Stimulated activated CD4-positive, alpha-beta T cell treated with anti-CD3 and anti-CD28 coated beads, Interleukin-4, amount 100 ng/mL, for 48 hours (primary cell): Measurements from ENCODE around the gene RRAS.

Source experiments
- DNase-seq, 2 donors: peaks; one replicate each; pipeline ENCODE4 v3.0.0-alpha.2; 2020; ENCODE audit warnings: low read depth in 2 of 2

RRAS gene

DNA sequence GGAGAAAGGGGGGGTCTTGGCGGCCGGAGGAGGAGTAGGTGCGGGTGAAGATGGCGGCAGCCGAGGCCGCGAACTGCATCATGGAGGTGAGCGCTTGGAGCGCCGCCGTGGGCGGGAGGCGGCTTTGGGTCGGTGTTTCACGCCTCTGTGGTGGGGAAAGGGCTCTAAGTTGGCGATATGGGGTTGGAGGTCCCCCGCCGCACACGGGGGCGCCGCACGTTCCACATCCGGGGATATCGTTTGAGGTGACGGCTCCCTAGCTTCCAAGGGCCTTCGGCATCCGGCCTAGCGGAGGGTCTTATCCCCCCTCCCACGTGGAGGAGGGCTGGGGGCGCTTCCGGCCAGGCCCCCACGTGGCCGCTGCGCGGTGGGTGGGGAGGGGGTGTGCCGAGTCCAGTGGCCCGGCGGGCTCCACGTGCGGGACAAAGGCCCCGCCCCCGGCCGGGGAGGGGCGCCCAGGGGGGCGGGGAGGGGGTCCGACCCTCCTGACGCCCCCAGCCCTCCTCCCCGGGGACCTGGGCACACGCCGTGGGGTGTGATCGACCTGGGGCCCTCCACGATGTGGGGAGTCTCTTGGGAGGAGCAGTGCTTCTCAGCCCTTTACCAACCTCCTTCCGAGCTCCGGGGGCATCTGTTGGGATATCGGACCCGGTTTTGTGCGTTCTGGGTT is 37.4 kb upstream of the RRAS start, which contains the start of gene PRMT1:
Gene PRMT1 (plus strand): TSS at position 41 of the 670 bp plus-strand sequence. CDS start 10 bp downstream, at position 51.
- no peak for DNase-seq

DNA sequence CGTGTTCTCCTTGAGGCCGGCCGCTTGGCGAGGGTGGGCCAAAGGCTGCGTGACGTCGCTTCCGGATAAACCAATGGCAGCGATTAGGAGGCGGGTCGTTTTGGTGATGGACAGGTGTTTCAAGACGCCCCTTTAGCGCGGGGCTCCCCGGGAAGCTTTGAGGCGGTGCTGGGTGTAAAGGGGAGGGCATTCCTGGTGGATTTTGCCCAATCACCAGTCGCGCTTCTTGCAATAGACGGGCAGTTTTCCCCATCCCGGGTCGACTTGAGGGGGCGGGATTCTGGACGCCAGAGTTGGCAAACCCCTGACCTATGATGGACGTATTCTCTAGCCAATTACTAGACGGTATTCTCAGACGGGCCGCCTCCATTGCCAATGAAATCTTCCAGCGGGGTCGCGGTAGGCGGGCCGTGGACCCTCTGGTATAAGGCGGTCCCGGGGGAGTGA is 36.9 kb upstream of the RRAS start:
- peak; percentile 96 to 99 for DNase-seq

DNA sequence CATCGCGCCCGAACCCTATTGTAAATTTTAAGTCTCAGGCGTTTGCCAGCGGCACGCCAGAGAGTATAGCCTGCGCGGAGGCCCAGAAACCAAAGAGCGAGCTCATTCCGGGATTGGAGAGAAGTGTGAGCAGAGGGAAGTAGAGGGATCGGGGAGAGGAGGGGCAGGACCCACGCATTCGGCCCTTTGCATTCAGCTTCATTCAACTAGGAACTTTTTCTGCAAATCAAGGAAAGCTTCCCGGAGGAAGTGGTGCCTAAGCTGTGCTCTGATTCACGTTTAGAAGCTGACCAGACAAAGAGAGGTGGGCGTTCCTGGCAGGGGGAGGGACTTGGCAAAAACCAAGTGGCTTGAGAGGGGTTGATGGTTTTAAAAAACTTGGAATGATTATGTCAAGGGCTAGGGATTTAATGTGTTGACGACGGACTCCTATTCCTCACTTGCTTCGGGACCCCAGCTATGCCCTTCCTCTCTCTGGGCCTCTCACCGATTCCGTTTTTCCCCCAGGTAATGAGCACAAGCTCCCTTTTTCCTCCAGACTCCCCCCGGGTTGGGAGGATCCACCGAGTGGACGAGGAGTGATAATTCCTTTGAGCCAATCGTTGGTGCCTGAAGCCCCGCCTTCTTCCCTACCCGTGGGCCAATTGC is 36.3 kb upstream of the RRAS start:
- peak; percentile 61 to 62 for DNase-seq

DNA sequence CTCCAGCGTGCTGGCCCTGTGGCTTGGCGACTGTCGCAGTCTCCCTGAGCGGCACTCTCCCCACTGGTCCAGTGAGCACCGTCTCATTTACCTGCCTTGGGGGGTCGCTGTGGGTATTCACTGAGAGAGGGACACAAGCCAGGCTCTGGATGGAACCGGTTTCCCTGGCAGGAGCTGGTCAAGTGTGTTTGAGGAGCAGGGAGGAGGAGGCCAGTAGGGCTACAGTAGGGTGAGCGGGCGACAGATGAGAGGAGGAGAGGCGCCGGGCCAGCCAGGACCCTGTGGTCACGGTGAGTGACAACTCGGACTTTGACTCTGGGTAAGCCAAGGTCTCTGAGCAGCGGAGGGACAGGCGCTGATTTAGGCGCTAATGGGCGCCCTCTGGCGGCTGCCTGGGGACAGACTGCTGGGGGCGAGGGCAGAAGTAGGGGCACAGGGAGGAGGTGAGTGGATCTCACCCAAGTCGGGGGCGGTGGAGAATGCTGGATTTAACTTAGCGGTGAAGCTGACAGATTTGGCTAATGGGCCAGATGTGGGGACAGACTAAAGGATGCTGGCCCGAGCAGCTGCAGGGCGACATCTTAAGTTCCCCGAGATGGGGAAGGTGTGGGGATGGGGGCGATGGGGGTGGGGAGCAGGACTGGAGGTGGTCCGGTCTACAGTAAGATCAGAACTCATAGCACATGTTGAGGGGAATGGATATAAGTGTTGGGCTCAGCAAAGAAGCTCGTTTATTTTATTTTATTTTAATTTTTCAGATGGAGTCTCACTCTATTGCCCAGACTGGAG is 32.4 kb upstream of the RRAS start:
- peak; percentile 65 to 71 for DNase-seq

DNA sequence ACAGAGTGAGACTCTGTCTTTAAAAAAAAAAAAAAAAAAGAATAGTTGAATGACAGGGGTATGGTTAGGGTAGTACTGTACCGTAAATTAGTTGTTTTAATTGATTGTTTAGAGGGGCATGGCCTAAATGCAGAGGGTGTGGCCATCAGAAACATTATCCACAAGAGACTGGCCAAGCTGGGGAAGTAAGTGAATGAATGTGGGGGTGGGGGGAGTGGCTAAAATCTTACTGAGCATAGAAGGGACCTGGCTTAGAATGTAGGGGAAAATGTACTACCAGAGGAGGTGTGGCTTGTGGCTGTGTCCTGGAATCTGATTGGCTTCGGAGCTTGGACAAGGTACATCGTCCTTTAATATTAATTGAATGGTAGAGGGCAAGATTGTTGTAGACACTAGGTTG is 29.6 kb upstream of the RRAS start:
- no peak for DNase-seq

DNA sequence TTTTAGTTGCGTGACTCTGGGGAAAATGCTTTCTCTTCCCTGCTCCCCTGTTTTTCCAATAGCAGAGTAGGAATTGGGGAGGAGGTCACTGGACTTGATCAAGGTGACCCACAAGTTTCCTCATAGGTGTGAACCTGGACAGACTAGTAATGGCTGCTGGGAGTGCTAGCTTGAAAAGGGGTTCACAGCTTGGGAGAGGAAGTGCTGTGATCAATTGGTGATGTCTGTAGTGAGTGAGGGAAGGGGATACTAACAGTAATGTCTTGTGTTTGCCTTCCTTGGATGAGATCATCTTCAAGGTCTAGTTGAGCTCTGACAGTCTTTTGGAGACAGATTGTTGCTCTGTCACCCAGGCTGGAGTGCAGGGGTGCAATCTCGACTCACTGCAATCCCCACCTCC is 27.5 kb upstream of the RRAS start:
- DNase-seq: no peak

DNA sequence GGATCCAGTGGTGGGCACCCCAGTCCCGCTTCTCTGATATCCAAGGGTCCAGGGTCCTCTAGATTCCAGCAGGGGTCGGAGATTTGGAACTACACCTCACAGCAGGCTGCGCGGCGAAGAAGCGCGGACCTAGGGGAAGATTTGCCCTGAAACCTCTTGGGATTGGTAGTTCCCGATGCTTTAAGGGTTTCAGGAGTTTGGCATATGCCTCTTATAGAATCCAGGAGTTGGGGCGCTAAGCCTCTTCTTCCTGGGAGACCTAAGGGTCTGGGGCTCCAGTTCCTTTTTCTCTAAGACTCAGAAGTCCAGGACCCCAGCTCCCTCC is 26.1 kb upstream of the RRAS start:
- no peak for DNase-seq

DNA sequence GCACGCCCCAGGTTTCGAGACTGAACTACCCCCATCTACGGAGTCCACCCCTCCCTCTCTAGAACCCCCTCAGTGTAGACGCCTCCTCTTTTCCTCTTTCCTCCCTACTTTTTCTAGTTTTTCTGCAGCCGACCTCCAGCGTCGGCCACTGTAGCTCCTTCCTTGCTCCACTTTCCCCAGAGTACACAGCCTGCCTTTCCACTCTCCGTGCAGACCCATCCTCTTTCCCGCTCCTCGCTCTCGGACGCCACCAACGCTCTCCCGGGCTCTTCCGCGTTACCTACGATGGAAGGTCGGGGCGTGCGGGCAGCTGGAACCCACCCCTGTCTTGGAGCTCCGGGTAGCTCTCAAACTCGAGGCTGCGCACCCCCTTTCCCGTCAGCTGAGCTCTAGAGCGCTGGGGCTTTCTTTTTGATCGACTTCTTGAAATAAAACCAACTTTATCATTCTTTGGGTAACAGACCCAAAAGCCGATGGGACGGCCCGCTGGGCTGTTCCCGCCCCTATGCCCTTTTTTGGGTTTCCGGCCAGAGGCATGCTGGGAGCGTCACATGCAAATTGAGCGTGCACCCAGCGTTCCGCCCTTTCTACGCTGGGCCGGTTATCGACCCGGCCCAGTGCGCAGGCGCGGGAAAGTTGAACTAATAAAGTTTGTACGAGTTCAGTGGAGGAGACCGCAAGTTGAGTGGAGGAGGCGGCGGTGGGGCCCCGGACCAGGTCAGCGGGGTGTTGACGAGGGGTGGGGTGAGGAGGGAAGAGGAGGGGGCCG is 25.6 kb upstream of the RRAS start, which contains the start of the genes BCL2L12 and IRF3:
Gene BCL2L12 (plus strand): TSS at position 583 of the 769 bp plus-strand sequence. CDS start 760 bp downstream, outside the sequence.
Gene IRF3 (minus strand): TSS at position 507 of the 769 bp plus-strand sequence. CDS start 1,019 bp downstream, outside the sequence.
- DNase-seq: peak; percentile 99 to 100

DNA sequence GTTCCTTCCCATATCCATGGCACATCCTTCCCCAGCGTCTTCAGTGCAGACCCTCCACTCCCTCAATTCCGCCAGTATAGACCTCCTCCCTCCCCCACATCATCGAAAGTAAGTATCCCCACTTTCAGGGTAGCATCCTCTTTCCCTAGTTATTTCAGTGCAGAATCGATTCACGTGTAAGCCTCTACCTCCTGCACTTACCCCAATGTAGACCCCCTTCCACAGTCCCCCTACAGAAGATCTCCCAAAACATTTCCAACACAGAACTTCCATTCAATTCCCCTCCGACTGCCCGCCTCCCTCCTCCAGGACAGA is 25.1 kb upstream of the RRAS start:
- no peak for DNase-seq

DNA sequence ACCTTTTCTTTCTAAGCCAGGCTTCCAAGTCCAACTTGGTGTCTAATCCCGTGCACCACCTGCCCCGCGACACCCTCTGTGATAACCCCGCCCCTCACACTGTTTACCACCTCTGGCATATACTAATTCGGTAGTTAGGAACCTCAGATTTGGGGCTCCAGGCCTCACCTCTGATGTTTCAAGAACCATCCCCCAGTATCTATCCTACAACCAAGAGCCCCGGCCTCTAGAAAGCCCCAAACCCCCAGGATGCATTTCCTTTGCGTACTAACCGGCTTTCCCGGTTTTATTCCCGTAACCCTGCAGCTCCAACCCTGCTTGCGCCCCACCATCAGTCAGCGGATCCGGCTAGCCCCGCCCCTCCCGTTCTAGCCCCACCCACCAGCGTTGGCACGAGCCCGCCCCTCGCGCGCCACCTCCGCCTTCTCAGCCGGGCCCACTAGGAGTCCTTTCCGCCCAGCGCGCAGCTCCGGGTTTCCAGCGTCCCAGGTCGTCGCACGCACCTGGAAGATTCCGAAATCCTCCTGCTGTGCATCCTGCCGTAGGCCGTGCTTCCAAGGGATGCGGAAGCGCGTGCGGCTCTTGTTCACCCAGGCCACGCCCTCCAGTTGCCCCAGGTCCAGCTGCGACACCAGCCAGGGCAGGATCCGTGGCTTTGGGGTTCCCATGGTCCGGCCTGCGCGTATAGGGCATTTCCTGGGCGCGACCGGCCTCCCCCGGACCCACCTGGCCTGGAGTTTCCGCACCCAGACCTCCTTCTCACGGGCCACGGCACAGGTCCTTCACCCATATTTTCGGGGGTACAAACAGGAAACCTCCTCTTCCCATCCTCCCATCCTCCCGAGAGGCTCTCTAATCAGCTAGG is 24.5 kb upstream of the RRAS start:
- DNase-seq: peak; percentile 92 to 97

DNA sequence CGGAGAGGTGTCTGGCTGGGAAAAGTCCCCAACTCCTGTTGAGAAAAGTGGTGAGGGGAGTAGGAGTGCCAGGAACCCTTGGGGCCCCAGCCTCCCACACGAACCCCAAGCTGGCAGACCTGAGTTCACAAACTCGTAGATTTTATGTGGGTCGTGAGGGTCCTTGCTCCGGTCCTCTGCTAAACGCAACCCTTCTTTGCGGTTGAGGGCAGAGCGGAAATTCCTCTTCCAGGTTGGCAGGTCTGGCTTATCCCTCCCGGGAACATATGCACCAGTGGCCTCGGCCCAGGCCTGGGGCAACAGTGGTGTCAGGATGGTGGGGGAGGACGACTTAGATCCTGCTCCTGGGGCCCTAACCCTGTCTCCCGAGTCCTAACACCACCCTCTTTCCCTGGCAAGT is 23.3 kb upstream of the RRAS start:
- DNase-seq: no peak

DNA sequence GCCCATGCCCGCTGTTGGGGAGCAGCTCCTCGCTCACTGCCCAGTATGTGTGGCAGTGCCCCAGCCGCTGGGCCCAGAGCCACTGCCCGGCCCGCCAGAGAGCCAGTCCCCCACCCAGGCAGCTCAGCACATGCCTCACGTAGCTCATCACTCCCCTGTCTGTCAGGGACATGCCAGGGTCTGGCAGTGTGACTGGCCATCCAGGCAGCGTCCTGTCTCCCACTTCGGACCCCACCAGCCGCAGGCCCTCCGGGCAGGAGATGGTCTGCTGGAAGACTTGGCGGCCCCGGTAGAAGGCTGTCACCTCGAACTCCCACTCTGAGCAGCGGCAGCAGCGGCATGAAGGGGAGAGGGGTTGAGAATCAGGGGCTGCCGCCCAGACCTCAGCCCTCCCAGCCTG is 22.1 kb upstream of the RRAS start:
- DNase-seq: no peak

DNA sequence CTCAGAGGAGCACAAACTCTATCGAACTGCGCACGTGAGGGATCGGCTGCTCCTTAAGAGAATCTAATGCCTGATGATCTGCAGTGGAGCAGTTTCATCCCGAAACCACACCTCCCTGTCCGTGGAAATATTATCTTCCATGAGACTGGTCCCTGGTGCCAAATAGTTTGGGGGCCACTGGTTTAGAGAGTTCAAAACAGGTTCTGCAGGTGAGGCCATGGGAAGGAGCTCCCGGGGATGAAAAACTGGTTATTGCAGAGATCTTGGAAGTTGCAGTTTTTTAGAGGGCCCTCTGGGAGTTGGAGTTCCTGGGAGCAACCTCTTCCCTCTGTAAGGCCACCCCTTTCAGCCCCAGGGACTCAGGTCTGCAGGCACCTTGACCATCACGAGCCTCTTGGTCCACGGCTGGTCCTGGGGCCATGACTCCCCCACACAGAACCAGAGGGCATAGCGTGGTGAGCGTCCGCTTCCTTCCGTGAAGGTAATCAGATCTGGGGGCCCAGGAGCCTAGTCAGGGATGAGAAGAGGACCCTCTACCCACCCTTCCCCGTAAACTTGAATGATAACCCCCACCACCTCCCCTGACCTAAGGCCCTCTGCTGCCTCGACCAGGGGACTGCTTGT is 20.5 kb upstream of the RRAS start:
- DNase-seq: no peak

DNA sequence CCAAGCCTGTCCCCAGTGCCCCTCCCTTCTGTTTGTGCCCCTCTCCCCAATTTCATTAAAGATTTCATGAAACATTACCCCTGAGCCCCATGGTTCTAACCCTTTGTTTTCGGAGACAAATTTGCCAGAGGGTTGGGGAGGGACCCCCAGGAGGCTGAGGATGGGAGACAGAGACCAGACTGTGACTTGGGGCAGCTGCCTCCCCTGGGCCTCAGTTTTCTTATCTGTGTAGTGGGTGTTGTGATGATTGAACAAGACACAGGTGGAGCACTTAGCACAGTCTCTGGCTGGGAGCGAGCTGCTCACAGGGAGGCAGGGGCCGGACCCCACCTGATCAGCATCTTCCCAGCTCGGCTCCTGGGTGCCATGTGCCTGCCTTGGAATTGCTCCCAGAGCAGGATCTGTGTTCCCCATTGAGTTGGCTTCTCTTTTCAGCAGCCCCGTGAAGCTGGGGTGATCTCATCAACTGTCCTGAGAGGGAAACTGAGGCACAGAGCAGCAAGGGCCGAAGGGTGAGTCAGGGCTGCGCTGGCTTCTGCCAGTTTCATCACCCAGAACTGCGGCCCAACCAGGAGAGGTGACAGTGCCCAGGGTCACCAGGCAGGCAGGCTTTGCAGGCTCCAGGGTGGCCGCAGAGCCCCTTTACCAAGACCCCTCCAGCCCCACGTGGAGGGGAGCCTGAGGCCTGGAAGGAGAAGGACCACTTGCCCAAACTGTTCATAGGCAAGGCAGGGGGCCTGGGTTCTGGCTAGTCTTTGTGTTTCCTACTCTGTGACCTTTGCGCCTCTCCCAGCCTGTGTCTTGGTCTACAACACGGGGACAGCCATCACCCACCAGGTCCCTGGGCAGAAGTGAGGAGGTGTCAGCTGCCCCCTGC is 18.9 kb upstream of the RRAS start:
- no peak for DNase-seq

DNA sequence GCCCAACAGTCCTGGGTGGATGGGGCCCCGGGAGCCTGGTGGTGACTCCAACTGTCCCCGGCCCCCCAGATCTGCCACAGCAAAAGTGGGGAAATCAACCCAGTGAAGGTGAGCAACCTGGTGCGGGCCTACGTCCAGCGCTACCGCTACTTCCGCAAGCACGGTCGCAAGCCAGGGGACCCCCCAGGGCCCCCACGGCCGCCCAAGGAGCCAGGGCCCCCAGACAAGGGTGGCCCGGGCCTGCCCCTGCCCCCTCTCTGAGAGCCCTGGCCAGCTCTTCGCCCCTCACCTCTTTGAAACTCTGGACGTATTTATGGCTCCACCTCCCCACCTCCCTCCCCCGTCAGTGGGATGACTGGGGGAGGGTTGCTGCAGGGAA is 18.2 kb upstream of the RRAS start:
- no peak for DNase-seq

DNA sequence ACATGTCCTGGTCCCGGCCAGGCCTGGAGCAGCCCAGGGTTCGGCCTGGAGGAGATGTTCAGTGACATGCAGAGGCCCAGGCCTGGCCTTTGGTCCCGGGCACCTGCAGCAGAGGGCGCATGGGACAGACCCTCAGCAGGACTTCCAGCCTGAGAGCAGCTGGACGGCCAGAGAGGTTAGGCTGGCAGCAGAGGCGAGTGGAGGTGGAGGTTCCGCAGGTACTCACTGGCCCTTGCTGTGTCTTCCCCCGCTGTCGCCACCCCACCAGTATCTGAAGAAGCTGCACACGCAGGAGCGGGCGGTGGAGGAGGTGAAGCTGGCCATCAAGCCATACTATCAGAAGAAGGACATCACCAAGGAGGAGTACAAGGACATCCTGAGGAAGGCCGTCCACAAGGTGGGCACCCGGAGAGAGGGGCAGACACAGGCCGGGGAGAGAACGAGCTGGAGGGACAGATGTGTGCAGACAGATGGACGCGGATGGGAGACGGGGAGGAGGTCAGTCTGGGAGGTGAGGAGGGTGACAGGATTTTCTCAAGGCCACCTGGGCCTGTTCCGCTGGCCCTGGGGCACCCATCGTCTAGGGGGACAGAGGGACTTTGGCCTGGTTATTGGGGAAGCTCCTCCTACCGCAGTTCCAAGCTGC is 17.7 kb upstream of the RRAS start:
- no peak for DNase-seq

DNA sequence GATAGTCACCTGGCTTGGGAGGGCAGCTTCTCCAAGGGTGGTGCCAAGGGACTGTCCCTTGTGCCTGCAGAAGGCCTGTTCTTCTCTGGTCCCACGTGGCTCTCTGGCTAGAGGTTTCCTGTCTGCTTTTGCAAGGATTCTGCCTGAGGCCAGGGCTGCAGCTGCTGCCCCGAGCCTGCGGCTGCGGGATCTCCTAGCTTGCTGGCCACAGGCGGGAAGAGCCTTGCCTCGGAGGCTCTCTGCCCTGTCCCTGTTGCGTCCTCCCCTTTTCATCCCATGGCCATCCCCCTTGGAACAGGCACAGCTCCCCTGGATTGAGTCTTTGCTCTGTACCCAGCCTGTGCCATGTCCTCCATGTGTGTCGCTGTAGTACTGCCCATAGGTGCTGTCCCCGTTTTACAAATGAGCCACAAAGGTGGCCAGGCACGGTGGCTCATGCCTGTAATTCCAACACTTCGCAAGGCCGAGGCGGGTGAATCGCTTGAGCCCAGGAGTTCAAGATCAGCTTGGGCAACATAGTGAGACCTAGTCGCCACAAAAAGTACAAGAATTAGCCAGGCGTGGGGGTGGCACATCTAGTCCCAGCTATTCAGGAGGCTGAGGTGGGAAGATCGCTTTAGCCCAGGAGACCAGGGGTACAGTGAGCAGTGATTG is 16.6 kb upstream of the RRAS start:
- DNase-seq: no peak
